Mammary epithelial cell (primary cell): ENCODE results near the gene TMEM138.

Experiments
- CTCF ChIP-seq, 2 donors: IDR thresholded peaks in 1 of 2; conservative IDR thresholded peaks in 1 of 2; 2 replicates each; pipeline ENCODE4 v1.5.1; 2011 to 2012; ENCODE audit warnings: inconsistent platforms in 2 of 2, low read length in 2 of 2, mild to moderate bottlenecking in 2 of 2, control low read depth in 1 of 2, low read depth in 1 of 2; ENCODE audit not compliant: insufficient read depth in 1 of 2; ENCODE audit errors: extremely low read depth in 1 of 2
- EZH2 ChIP-seq: IDR thresholded peaks from 2 replicates; pipeline ENCODE4 v1.6.1; 2012; ENCODE audit warnings: low read length, inconsistent platforms, borderline replicate concordance

- TF ChIP-seq CTCF (conservative IDR thresholded peaks at IDR 0.05 in 1 of 2, IDR thresholded peaks at IDR 0.05 in 1 of 2; ENCODE audit: extremely low read depth in 1 of 2, insufficient read depth in 1 of 2, low read depth in 1 of 2, low read length in 2 of 2) (no peak), EZH2 (no peak)
Observed at GRCh38 chr11:61370349-61371005, 8.3 kb downstream of the TMEM138 start.
